Fibroblast of skin of right quadriceps (primary cell): ENCODE data around the gene BBX.

Experiments used
- DNase-seq: peaks from one replicate; pipeline ENCODE4 v3.0.0-alpha.2; 2013

Gene BBX

GRCh38 chr3:107660306-107660976, 137.7 kb downstream of the BBX start:
- DNase-seq = peak; percentile 65

GRCh38 chr3:107661447-107662123, 138.8 kb downstream of the BBX start:
- peak; percentile 9 for DNase-seq

GRCh38 chr3:107662124-107662507, 139.4 kb downstream of the BBX start:
- DNase-seq = peak; percentile 76

- no peak for DNase-seq
These were observed 139.8 kb downstream of the BBX start for GRCh38 chr3:107662586-107662985.

GRCh38 chr3:107663266-107663665, 140.5 kb downstream of the BBX start:
- no peak for DNase-seq

GRCh38 chr3:107664614-107665013, 141.9 kb downstream of the BBX start:
- no peak for DNase-seq

- no peak for DNase-seq
These were observed 142.6 kb downstream of the BBX start for GRCh38 chr3:107665351-107665750.

- DNase-seq = no peak
These were observed 144.1 kb downstream of the BBX start for GRCh38 chr3:107666853-107667252.

GRCh38 chr3:107668416-107668815, 145.7 kb downstream of the BBX start:
- DNase-seq = no peak

- no peak for DNase-seq
These were observed 146.2 kb downstream of the BBX start for GRCh38 chr3:107668963-107669362.

GRCh38 chr3:107669669-107670068, 146.9 kb downstream of the BBX start:
- DNase-seq = no peak

- DNase-seq = peak; percentile 31
These were observed 148.2 kb downstream of the BBX start for GRCh38 chr3:107670986-107671385.

- DNase-seq = no peak
These were observed 151.6 kb downstream of the BBX start for GRCh38 chr3:107674371-107674770.

GRCh38 chr3:107675233-107675900, 152.6 kb downstream of the BBX start:
- DNase-seq = no peak

- DNase-seq = no peak
These were observed 153.9 kb downstream of the BBX start for GRCh38 chr3:107676469-107677309.

- DNase-seq = no peak
These were observed 157.2 kb downstream of the BBX start for GRCh38 chr3:107679921-107680320.

GRCh38 chr3:107680698-107681097, 157.9 kb downstream of the BBX start:
- DNase-seq = peak; percentile 58

- DNase-seq = no peak
These were observed 158.6 kb downstream of the BBX start for GRCh38 chr3:107681396-107681795.

- no peak for DNase-seq
These were observed 159.8 kb downstream of the BBX start for GRCh38 chr3:107682580-107682979.

- peak; percentile 64 for DNase-seq
These were observed 160.7 kb downstream of the BBX start for GRCh38 chr3:107683447-107683846.

GRCh38 chr3:107684431-107684925, 161.7 kb downstream of the BBX start:
- DNase-seq = no peak

GRCh38 chr3:107685383-107685782, 162.6 kb downstream of the BBX start:
- no peak for DNase-seq

- no peak for DNase-seq
These were observed 164.4 kb downstream of the BBX start for GRCh38 chr3:107687056-107687581.
